GM19397 (cell line): ENCODE data around the gene PSMD9.
"Not testable (repeated sequence)": the region's sequence is repeated elsewhere in the genome, so short reads cannot be mapped to it uniquely, and the experiment has no call there.

Experiments
- ATAC-seq: cut with Tn5 transposase; IDR thresholded peaks from one replicate; pipeline ENCODE4 v1.9.1; 2021; ENCODE audit warnings: mild to moderate bottlenecking, moderate library complexity; ENCODE audit not compliant: unreplicated experiment

The PSMD9 gene

DNA sequence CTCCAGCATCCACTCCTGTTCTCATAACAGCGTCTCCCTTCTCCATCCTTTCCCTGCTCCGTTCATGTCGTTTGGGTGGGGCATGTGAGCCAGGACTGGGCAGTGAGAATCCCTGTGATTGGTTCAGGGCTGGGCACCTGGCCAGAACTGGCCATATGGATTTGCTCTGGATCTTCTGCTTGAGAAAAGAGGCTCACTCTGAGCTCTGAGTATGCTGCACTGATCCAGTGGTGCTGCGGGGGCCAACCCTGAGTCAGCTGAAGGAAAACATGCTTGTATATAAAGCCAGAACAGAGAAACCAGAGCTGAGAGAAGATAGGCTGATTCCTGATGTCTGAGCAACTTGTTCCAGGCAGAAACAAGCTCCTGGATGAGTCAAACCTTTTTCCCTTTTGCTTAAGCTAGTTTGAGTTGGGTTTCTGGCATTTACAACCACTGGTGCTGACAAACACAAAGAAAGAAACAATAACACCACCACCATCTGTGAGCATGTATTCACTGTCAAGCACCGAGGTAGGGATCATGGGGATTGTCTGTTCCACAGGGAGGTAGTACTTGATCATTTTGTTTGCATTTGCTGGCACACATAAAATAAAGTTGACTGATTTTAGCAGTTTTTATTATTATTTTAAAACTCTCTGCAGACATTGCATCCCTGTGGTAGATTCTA is 15.9 kb upstream of the PSMD9 start:
- no peak for ATAC-seq

DNA sequence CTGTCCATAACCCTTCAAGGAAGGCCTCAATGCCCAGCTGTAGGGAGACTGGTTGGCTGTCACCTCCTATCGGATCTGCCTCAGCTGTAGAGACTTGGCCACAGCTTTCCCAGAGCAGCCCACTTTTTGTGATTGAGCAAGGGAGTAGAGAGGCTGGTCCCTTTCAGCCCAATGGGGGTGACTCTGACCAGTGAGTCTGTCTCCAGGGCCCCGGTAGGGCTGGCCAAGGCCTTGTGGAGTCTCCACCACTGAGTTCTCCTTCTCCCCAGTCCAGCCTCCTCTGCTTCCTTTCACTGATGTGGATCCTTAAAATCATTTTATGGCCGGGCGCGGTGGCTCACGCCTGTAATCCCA is 15.4 kb upstream of the PSMD9 start:
- ATAC-seq, result no peak

DNA sequence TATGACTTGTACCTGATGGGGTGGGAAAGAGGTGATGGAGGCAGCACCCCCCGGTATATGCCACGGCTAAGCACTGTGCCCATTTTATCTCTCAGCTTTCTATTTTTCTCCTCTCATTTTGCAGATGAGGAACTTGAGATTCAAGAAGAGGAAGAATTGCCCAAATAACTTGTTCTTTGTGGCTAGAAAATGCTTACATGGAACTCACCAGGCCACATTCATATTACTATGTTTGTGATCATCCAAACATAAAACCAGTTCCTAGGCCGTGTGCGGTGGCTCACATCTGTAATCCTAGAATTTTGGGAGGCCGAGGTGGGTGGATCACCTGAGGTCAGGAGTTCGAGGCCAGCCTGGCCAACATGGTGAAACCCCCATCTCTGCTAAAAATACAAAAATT is 14.5 kb upstream of the PSMD9 start:
- ATAC-seq, result no peak

DNA sequence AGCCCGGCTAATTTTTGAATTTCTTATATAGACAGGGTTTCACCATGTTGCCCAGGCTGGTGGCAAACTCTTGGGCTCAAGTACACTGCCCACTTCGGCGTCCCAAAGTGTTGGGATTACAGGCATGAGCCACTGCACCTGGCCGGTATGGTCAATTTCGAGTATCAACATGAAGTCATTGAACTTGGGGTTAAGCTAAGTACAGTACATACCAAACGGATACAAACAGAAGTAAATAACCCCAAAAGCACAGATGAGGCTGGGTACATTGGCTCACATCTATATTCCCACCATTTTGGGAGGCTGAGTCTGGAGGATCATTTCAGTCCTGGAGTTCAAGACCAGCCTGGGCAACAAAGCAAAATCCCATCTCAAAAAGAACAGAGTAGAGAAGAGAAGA is 13.0 kb upstream of the PSMD9 start:
- ATAC-seq, result no peak

DNA sequence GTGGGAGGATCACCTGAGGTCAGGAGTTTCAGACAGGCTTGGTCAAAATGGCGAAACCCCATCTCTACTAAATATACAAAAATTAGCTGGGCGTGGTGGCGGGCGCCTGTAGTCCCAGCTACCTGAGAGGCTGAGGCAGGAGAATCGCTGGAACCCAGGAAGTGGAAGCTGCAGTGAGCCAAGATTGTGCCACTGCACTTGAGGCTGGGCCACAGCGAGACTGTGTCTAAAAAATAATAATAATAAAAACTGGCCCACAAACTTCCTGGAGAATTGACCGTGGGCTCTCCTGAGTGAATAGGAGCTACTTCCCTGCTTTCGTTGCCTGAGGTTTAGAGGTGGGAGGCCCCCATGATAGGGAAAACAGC is 12.5 kb upstream of the PSMD9 start:
- ATAC-seq, result not testable (repeated sequence)

DNA sequence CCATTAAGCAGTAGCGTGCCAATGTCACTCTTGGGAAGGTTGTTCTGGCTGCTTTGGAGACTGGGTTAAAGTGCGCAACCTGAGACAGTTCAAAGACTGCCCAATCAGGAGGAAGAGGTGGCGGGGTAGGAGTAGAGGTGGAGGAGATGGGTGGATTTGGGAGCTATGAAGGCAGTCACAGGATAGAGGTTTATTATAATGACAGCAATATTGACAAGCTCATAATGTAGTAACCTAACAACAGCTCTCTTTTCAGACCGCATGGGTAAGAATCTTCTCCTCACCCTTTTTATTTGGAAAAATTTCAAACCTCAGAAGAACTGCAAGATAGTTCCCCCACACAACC is 5.3 kb upstream of the PSMD9 start:
- no peak for ATAC-seq

DNA sequence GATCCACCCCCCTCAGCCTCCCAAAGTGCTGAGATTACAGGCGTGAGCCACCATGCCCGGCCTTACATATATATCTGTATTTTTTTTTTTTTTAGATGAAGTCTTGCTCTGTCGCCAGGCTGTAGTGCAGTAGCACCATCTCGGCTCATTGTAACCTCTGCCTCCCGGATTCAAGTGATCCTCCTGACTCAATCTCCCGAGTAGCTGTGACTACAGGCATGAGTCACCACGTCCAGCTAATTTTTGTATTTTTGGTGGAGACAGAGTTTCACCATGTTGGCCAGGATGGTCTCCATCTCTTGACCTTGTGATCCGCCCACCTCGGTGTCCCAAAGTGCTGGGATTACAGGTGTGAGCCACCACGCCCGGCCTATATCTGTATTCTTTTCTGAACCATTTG is 3.5 kb upstream of the PSMD9 start:
- ATAC-seq, result not testable (repeated sequence)

DNA sequence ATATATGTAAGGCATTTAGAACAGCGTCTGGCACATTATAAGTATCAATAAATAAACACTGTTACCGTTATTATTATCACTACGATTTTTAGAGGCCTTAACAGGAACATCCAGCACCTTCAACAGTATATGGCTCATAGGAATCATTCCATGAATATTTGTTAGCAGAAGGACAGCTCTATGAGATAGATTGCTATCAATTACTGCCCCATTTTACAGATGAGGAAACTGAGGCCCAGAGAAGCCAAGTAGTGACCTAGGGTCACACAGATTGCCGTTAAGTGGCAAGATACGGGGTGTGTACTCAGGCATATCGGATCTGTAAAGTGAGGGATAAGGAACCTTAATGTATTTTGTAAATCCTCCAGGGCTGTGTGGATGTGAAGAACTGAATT is 510 bp upstream of the PSMD9 start:
- ATAC-seq, result no peak

DNA sequence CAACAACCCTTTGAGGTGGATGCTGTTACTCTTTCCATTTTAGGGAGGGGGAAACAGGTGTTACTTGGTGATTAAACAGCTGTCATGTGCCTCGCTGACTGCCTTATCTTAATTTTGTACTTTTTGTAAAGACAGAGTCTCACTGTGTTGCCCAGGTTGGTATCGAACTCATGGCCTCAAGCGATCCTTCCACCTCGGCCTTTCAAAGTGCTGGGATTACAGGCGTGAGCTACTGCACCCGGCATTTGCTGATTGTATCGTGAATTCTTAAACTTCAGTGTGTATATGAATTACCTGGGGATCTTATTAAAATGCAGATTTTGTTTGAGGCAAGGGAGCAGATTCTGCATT is 659 bp downstream of the PSMD9 start:
- ATAC-seq, result no peak

DNA sequence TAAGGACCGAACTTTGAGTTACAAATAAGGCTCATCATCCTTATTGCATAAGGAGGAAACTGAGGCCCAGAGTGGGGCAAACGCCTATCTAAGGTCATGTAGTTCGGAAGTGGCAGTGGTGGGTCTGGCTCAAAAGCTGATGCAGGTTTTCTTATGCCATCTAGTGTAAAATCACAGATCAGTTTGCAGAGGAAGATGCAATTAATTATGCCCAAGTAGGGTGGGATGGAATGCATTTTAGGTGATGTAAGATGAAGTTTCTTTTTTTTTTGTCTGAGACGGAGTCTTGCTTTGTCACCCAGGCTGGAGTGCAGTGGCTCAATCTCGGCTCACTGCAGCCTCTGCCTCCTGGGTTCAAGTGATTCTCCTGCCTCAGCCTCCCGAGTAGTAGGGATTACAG is 1.1 kb downstream of the PSMD9 start:
- not testable (repeated sequence) for ATAC-seq

DNA sequence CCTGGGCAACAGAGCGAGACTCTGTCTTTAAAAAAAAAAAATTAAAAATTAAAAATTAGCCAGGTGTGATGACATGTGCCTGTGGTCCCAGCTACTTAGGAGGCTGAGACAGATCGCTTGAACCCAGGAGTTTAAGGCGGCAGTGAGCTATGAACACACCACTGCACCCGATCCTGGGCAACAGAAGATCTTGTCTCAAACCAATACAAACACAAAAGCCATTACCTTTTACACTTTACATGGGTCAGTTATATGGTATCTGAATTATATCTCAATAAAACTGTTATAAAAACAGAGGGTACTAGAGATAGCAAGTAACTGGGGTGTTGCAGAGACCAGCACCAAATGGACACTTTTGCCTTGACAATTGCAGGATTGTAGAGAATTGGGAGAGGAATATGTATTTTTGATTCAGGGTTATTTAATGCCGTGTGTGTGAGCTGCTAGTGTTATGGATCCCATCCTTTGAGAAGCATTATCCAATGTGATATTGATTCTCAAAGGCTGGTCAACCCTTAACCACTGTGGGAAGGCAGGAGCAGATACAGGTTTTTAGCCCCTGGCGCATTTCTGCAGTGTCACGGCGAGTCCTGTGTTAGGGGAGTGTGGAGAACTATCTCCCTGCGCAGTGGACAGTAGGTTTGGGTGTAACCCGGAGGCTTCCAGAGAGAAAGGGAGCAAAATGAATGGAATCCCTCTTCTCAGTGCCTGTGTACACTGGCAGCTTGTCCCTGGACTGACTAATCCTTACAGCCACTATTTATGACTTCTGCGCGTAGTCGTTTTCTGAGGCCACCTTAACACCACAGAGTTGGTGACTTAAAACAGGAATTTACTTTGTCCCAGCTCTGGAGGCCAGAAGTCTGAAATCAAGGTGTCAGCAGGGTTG is 4.3 kb downstream of the PSMD9 start:
- ATAC-seq, result no peak

DNA sequence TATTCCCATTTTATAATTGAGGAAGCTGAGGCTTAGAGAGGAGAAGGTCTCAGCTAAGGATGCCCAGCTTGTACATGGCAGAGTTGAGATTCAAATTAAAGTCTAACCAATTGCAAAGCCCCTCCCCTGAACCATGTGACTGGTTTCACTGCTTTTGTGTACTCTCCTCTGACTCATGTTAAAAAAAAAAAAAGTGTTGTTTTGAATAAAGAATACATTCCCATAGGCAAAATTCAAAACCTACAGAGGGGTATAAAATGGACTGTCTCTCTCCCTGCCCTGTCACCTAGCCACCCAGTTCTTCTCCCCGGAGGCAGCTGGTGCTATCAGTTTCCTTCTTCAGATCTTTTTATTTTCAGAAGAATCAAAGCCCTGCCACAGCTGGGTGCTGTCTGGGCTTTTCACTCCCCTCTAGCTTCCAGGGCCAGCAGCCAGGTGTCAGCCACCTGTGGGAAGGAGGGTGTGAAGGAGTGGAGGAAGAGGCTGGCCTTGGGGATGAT is 5.4 kb downstream of the PSMD9 start:
- no peak for ATAC-seq

DNA sequence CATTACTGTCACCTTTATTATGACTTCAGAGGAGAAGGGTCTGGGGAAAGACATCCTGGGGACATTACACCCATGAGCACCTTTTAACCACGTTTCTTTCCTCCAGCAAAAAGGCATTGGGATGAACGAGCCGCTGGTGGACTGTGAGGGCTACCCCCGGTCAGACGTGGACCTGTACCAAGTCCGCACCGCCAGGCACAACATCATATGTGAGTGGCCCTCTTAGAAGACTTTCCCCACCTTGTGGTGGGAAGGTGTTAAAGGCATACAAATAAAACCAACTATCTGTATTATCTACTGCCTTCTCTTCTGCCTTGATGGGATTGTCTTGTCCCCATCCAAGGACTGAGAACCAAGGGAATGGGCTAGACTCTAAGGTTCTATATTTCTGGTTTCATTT is 6.0 kb downstream of the PSMD9 start:
- ATAC-seq, result no peak

DNA sequence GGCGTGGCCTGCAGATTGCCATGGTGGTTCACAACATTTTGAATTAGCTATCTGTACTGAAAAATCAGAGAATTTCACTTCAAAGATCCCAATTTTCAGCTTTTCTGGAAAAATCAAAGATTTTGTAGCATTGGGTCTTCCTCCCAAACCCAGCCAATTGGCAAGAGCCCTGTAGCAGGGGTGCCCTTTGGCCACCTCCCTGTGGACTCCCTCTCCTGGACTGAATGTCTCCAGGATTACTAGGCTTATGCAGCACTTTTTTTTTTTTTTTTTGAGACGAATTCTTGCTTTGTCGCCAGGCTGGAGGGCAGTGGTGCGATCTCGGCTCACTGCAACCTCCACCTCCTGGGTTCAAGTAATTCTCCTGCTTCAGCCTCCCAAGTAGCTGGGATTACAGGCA is 9.7 kb downstream of the PSMD9 start:
- ATAC-seq, result no peak

DNA sequence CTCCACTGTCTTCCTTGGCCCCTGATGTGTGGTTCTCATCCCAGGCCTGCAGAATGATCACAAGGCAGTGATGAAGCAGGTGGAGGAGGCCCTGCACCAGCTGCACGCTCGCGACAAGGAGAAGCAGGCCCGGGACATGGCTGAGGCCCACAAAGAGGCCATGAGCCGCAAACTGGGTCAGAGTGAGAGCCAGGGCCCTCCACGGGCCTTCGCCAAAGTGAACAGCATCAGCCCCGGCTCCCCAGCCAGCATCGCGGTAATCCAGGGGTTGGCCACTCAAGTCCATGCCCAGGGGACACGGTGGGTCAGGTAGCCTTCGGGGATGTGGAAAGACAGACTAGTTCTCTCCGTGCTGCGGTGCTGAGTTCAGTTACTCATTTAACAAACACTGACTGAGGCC is 11.0 kb downstream of the PSMD9 start:
- no peak for ATAC-seq

DNA sequence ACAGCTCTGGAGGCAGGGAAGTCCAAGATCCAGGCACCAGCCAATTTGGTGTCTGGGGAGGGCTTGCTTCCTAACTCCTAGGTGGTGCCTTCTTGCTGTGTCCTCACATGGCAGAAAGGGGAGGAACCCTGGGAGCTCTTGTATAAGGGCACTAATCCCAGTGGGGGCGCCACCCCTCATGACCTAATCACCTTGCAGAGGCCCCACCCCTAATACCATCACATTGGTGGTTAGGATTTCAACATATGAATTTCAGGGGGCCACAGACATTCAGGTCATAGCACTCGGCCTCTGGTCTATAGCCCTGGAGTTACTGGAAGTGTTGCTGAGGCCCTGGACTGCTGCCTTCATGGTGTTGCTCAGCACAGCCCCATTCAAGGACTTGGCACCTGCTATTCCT is 14.6 kb downstream of the PSMD9 start:
- no peak for ATAC-seq

DNA sequence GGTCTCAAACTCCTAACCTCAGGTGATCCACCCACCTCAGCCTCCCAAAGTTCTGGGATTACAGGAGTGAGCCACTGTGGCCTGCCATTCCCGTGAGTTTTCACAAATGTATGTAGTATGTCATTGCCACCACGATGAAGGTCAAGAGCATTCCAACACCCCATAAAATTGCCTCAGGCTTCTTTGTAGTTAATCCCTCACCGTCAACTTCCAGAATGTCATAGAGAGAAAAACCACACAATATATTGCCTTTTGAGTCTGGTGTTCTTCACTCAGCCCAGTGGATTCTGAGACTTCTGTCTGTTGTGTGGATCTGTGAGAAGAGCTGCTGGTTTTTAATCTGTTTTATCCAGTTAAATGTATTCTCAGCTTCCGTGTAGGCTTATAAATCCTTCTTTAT is 17.2 kb downstream of the PSMD9 start:
- ATAC-seq, result no peak

DNA sequence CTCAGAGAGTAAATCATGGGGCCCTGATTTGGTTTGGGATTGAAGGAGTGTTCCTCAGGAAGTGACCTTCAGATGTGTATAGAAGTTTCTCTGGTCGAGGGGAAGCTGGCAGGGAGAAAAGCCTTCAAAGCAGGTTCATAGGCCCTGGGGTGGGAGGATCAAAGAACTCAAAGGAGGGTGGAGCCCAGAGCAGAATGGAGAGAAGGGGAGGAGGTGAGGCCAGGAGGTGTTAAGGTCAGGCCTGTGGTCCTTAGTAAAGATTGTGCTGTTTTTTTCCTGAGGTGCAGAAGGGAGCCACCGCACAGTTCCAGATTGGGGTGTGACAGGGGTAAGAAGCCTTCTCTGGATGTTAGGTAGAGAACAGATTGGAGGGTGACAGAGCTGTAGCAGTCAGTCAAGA is 20.1 kb downstream of the PSMD9 start:
- ATAC-seq, result no peak

DNA sequence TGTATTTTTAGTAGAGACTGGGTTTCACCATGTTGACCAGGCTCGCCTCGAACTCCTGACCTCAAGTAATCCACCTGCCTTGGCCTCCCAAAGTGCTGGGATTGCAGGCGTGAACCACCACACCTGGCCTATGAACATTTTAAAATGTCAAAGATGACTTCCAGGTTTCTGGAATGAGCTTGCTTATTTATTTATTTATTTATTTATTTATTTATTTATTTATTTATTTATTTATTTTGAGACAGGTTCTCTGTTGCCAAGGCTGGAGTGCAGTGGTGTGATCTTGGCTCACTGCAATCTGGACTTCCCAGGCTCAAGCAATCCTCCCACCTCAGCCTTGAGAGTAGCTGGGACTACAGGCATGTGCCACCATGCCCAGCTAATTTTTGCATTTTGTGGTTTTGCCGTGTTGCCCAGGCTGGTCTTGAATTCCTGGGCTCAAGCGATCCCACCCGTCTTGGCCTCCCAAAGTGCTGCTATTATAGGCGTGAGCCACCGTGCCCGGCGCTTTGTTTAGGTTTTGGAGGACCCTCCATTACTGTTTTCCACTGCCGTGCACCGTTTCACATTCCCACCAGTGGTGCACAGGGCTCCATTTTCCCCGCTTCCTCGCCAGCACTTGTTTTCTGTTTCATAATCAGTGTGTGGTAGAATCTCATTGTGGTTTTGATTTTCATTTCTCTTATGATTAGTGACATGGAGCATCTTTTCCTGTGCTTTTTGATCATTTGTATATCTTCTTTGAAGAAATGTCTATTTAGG is 23.4 kb downstream of the PSMD9 start:
- ATAC-seq, result no peak

DNA sequence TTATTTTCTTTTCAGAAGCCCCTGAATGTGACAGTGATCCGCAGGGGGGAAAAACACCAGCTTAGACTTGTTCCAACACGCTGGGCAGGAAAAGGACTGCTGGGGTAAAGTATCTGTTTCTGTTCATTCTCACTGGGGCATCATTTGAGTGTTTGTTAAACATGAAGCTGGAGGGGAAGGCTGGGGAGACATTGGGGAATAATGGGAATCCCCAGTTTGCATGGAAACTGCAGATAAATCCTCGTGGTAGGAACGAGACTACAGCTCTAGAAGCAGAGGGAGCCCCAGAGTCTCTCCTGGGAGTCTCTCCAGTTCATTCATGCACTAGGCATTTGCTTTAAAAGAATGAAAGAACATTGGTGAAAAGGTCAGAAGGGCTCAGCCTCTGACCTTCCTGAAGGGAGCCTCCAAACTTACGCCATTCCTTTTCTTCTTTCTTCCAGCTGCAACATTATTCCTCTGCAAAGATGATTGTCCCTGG is 27.3 kb downstream of the PSMD9 start:
- no peak for ATAC-seq

DNA sequence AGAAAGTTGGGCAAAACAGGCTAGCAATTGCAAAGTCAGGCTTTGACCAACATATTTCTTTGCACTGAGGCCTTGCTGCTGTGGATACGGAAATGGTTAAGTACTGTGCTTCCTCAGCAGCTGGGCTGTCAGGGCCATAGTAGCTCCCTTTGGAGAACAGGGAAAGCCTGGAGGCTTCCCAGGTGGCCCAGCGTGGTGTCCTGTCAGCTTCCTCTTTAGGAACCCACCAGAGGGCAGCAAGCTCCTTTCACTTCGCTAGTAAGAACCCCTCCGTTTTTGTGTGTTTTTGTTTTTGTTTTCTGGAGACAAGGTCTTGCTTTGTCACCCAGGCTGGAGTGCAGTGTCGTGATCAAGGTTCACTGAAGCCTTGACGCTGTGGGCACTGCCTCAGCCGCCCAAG is 28.1 kb downstream of the PSMD9 start:
- no peak for ATAC-seq
